H1 (cell line): ENCODE measurements around the gene KIF3B. TPM values are rescaled to one million over a fixed set of nuclear protein-coding genes. Genes with fewer than 3 reads are reported as not detected.
A peak's percentile ranks its signal among the peaks of the same experiment; 100 is the strongest.

Source experiments
- CTCF ChIA-PET: fragments of 300-600 bp; sonication (Branson Sonifier 250); formaldehyde crosslinking; loops from one replicate; lab custom pipeline; 2021; ENCODE audit not compliant: partially characterized antibody; lab: Charles Lee
- POLR2A ChIA-PET: fragments of 300-600 bp; sonication (Branson Sonifier 250); formaldehyde crosslinking; loops from one replicate; lab custom pipeline; 2021; ENCODE audit warnings: inconsistent platforms; ENCODE audit not compliant: partially characterized antibody; lab: Charles Lee
- DNase-seq, 2 experiments: peaks; one replicate each; pipeline versions ENCODE4 v3.0.0 to v3.0.0-alpha.2; 2010 to 2022; ENCODE audit warnings: low spot score in 2 of 2, low read depth in 1 of 2, mixed read lengths in 1 of 2
- FAIRE-seq: peaks from 2 replicates; lab custom pipeline; 2011; peaks lifted over from hg19 to GRCh38; lab: Jason Lieb, UNC
- H2AFZ ChIP-seq: 2 replicates; pipeline ENCODE4 v1.8.1; 2012; ENCODE audit warnings: low read length, inconsistent platforms
- H2AK5ac ChIP-seq: 2 replicates; pipeline ENCODE4 v1.6.1; 2013; ENCODE audit warnings: low read depth, low read length
- H2BK120ac ChIP-seq: replicated peaks from 2 replicates; pipeline ENCODE3; 2013; ENCODE audit warnings: low read depth, low read length, inconsistent platforms
- H2BK12ac ChIP-seq: 2 replicates; pipeline ENCODE4 v1.6.1; 2013; ENCODE audit warnings: low read depth, low read length
- H2BK15ac ChIP-seq: 2 replicates; pipeline ENCODE4 v1.6.1; 2013; ENCODE audit warnings: low read length
- H2BK20ac ChIP-seq: 2 replicates; pipeline ENCODE4 v1.6.1; 2013; ENCODE audit warnings: low read length
- H2BK5ac ChIP-seq: 2 replicates; pipeline ENCODE4 v1.6.1; 2013; ENCODE audit warnings: low read depth, low read length
- H3K14ac ChIP-seq: 2 replicates; pipeline ENCODE4 v1.6.1; 2013; ENCODE audit warnings: inconsistent platforms; ENCODE audit not compliant: insufficient read length
- H3K18ac ChIP-seq: 2 replicates; pipeline ENCODE4 v1.6.1; 2013; ENCODE audit warnings: low read length; ENCODE audit errors: extremely low read depth
- H3K23ac ChIP-seq: 2 replicates; pipeline ENCODE4 v1.6.1; 2013; ENCODE audit warnings: inconsistent platforms; ENCODE audit not compliant: insufficient read length
- H3K23me2 ChIP-seq: 2 replicates; pipeline ENCODE4 v1.6.1; 2013; ENCODE audit warnings: low read depth, low read length
- H3K27ac ChIP-seq: 2 replicates; pipeline ENCODE4 v1.6.1; 2011; ENCODE audit warnings: low read depth, low read length, inconsistent platforms
- H3K27me3 ChIP-seq, 4 experiments: replicated peaks in 1 of 4; 1 replicate in 1 of 4; 2 replicates in 3 of 4; pipeline versions ENCODE4 v1.6.1 to v1.8.1; 2011 to 2013; ENCODE audit warnings: low read length in 3 of 4, mild to moderate bottlenecking in 3 of 4, inconsistent platforms in 2 of 4, mixed read lengths in 2 of 4, moderate library complexity in 1 of 4; ENCODE audit not compliant: control insufficient read depth in 3 of 4, insufficient read depth in 3 of 4; ENCODE audit errors: extremely low read depth in 1 of 4
- H3K36me3 ChIP-seq, 4 experiments: 2 replicates each; pipeline versions ENCODE4 v1.6.1 to v1.8.1; 2011 to 2013; ENCODE audit warnings: mild to moderate bottlenecking in 4 of 4, low read length in 3 of 4, moderate library complexity in 2 of 4, control low read depth in 1 of 4, inconsistent platforms in 1 of 4; ENCODE audit not compliant: insufficient read depth in 4 of 4, control insufficient read depth in 2 of 4
- H3K4ac ChIP-seq: replicated peaks from 2 replicates; pipeline ENCODE3; 2013; ENCODE audit warnings: low read length, low read depth, mixed read lengths, inconsistent platforms; ENCODE audit not compliant: insufficient read length
- H3K4me1 ChIP-seq, 4 experiments: replicated peaks in 1 of 4; 1 replicate in 1 of 4; 2 replicates in 3 of 4; pipeline versions ENCODE4 v1.6.1 to v1.8.1; 2011 to 2013; ENCODE audit warnings: low read length in 3 of 4, inconsistent platforms in 2 of 4, mixed read lengths in 1 of 4; ENCODE audit not compliant: insufficient read depth in 4 of 4, control insufficient read depth in 3 of 4
- H3K4me2 ChIP-seq, 2 experiments: 2 replicates each; pipeline versions ENCODE4 v1.6.1 to v1.8.1; 2011 to 2013; ENCODE audit warnings: low read depth in 2 of 2, low read length in 2 of 2, control low read depth in 1 of 2, inconsistent platforms in 1 of 2, mild to moderate bottlenecking in 1 of 2; ENCODE audit not compliant: insufficient read depth in 1 of 2
- H3K4me3 ChIP-seq, 4 experiments: fragments of 200-600, 300-600 bp in 1 of 4; sonication (generic), shearing (Covaris generic), sonication (Bioruptor Twin) in 1 of 4; 2 replicates each; pipeline versions ENCODE4 v1.5.1 to v1.8.1; 2011 to 2016; ENCODE audit warnings: low read length in 4 of 4, low read depth in 3 of 4, control low read depth in 2 of 4, inconsistent platforms in 2 of 4, mild to moderate bottlenecking in 2 of 4, mixed read lengths in 1 of 4, moderate library complexity in 1 of 4; ENCODE audit not compliant: insufficient read depth in 2 of 4; ENCODE audit errors: extremely low read depth in 1 of 4
- H3K56ac ChIP-seq: replicated peaks from 2 replicates; pipeline ENCODE3; 2013; ENCODE audit warnings: low read depth, mild to moderate bottlenecking, mixed read lengths, low read length, inconsistent platforms; ENCODE audit not compliant: insufficient read length
- H3K79me1 ChIP-seq: 2 replicates; pipeline ENCODE4 v1.6.1; 2013; ENCODE audit warnings: low read depth, low read length, control low read depth
- H3K79me2 ChIP-seq, 2 experiments: 2 replicates each; pipeline versions ENCODE4 v1.6.1 to v1.8.1; 2012 to 2013; ENCODE audit warnings: low read length in 2 of 2, mild to moderate bottlenecking in 2 of 2, inconsistent platforms in 1 of 2; ENCODE audit not compliant: insufficient read depth in 2 of 2, control insufficient read depth in 1 of 2
- H3K9ac ChIP-seq, 4 experiments: replicated peaks in 1 of 4; 1 replicate in 1 of 4; 2 replicates in 3 of 4; pipeline versions ENCODE4 v1.6.1 to v1.8.1; 2011 to 2013; ENCODE audit warnings: low read depth in 3 of 4, low read length in 3 of 4, control low read depth in 2 of 4, mild to moderate bottlenecking in 2 of 4, moderate library complexity in 2 of 4, inconsistent platforms in 1 of 4; ENCODE audit errors: extremely low read depth in 1 of 4
- H3K9me3 ChIP-seq, 2 experiments: 2 replicates each; pipeline versions ENCODE4 v1.6.1 to v1.8.1; 2012 to 2013; ENCODE audit warnings: mild to moderate bottlenecking in 2 of 2, moderate library complexity in 2 of 2, control low read depth in 1 of 2, inconsistent platforms in 1 of 2, low read depth in 1 of 2, low read length in 1 of 2, mixed read lengths in 1 of 2; ENCODE audit not compliant: insufficient read depth in 2 of 2
- H4K20me1 ChIP-seq, 2 experiments: replicated peaks in 1 of 2; 2 replicates each; pipeline versions ENCODE3 to v1.8.1; 2011 to 2013; ENCODE audit warnings: inconsistent platforms in 2 of 2, low read length in 2 of 2, mild to moderate bottlenecking in 1 of 2; ENCODE audit not compliant: insufficient read depth in 2 of 2, control insufficient read depth in 1 of 2
- H4K5ac ChIP-seq: 2 replicates; pipeline ENCODE4 v1.6.1; 2013; ENCODE audit warnings: low read length, low read depth, mixed read lengths, inconsistent platforms; ENCODE audit not compliant: insufficient read length
- H4K8ac ChIP-seq: 2 replicates; pipeline ENCODE4 v1.8.0; 2013; ENCODE audit warnings: mild to moderate bottlenecking, moderate library complexity, low read length, inconsistent platforms; ENCODE audit not compliant: insufficient read depth; ENCODE audit errors: extremely low read depth
- H4K91ac ChIP-seq: replicated peaks from 2 replicates; pipeline ENCODE3; 2013; ENCODE audit warnings: low read length, mixed read lengths, inconsistent platforms; ENCODE audit not compliant: insufficient read length
- CEBPB ChIP-seq: IDR thresholded peaks from 2 replicates; pipeline ENCODE4 v1.6.1; 2012; ENCODE audit warnings: low read depth, low read length
- EP300 ChIP-seq, 2 experiments: IDR thresholded peaks; 1 replicate in 1 of 2; 2 replicates in 1 of 2; pipeline ENCODE4 v1.6.1; 2011 to 2012; ENCODE audit warnings: low read depth in 2 of 2, low read length in 2 of 2, mild to moderate bottlenecking in 2 of 2, borderline replicate concordance in 1 of 2, inconsistent platforms in 1 of 2, moderate library complexity in 1 of 2
- GTF2F1 ChIP-seq: IDR thresholded peaks from 2 replicates; pipeline ENCODE4 v1.6.1; 2012; ENCODE audit warnings: low read depth, low read length, improper control_type of control experiment, borderline replicate concordance
- JUN ChIP-seq: IDR thresholded peaks from 2 replicates; pipeline ENCODE4 v1.6.1; 2011; ENCODE audit warnings: low read depth, mild to moderate bottlenecking, improper control_type of control experiment, low read length
- NANOG ChIP-seq: IDR thresholded peaks from 2 replicates; pipeline ENCODE4 v1.6.1; 2011; ENCODE audit warnings: low read length, low read depth, mild to moderate bottlenecking, inconsistent platforms; ENCODE audit not compliant: insufficient read depth, poor library complexity, severe bottlenecking
- RAD21 ChIP-seq, 2 experiments: IDR thresholded peaks in 1 of 2; conservative IDR thresholded peaks in 1 of 2; 2 replicates each; pipeline ENCODE4 v1.6.1; 2011; ENCODE audit warnings: low read depth in 2 of 2, low read length in 2 of 2, improper control_type of control experiment in 1 of 2, inconsistent platforms in 1 of 2, mild to moderate bottlenecking in 1 of 2, moderate library complexity in 1 of 2
- RFX5 ChIP-seq: IDR thresholded peaks from 2 replicates; pipeline ENCODE4 v1.6.1; 2011; ENCODE audit warnings: low read depth, low read length, improper control_type of control experiment, borderline replicate concordance
- SP2 ChIP-seq: IDR thresholded peaks from 2 replicates; pipeline ENCODE4 v1.6.1; 2012; ENCODE audit warnings: mild to moderate bottlenecking, low read length, inconsistent platforms
- TBP ChIP-seq: IDR thresholded peaks from 2 replicates; pipeline ENCODE4 v1.6.1; 2011; ENCODE audit warnings: low read depth, low read length, improper control_type of control experiment
- TCF12 ChIP-seq: IDR thresholded peaks from 2 replicates; pipeline ENCODE4 v1.6.1; 2011; ENCODE audit warnings: low read depth, mild to moderate bottlenecking, low read length
- TEAD4 ChIP-seq: IDR thresholded peaks from 2 replicates; pipeline ENCODE4 v1.6.1; 2012; ENCODE audit warnings: low read depth, low read length, inconsistent platforms, mixed read lengths
- WGBS, 2 experiments: shearing (Covaris generic) in 1 of 2; methylation state at CpG; one replicate each; pipeline versions ENCODE4 v1.1.6 to v1.1.7; 2013 to 2015; ENCODE audit warnings: low lambda C conversion rate in 2 of 2, mixed read lengths in 2 of 2, inconsistent platforms in 1 of 2, low coverage in 1 of 2, missing lambda C conversion rate in 1 of 2; ENCODE audit not compliant: insufficient replicate concordance in 2 of 2, insufficient coverage in 1 of 2, insufficient read length in 1 of 2; ENCODE audit errors: extremely low coverage in 1 of 2, missing lambda C conversion rate in 1 of 2; 5-methylcytosine and 5-hydroxymethylcytosine counted together
- polyA plus RNA-seq, 7 experiments: library from polyadenylated mRNA; depleted of rRNA in 3 of 7; stranded (reverse) in 5 of 7; unstranded in 2 of 7; fragments of >200 nt in 5 of 7; fragments of 200-250 nt in 2 of 7; gene quantifications; 1 replicate in 5 of 7; 2 replicates in 1 of 7; 4 replicates in 1 of 7; pipeline versions ENCODE4 v1.2.1 to v1.2.3, GENCODE V29; 2011 to 2013; ENCODE audit warnings: missing spikeins in 2 of 7, mixed read lengths in 2 of 7
- total RNA-seq: library from RNA; stranded (reverse); fragmentation: NEBNext Ultra II Directional; extraction: Animal tissue kit (Norgen Biotek cat#: 25700); gene quantifications from 2 replicates; pipeline ENCODE4 v1.2.1, GENCODE V29; 2021

Gene KIF3B
- total and polyA plus RNA-seq, 2 of the 8 experiments (the other 6 are each of a cell fraction or from before 2014, with no cell fraction given) = 10.1 to 22.4 TPM

- no peak overlapping the region for H2BK20ac ChIP-seq
- 89% methylated on average over 6 of the region's 6 CpGs; no CpG with 5 or more reads in 1 of the 2 experiments for WGBS, 2 experiments
- H3K4me1 ChIP-seq = no peaks in the 10 kb centered on the region
- no peak overlapping the region for H2BK5ac ChIP-seq
- peaks cover 16 to 19% of the 10 kb centered on the region in 2 experiments for H4K20me1 ChIP-seq
- ChIA-PET POLR2A (no interaction called here), CTCF (interaction anchor here (1.0 kb wide), 1 partner anchor 46 kb away, joined by 3 read pairs; no protein-coding TSS in a partner anchor)
- H3K9me3 ChIP-seq = no peaks in the 10 kb centered on the region
- H3K4ac ChIP-seq = no peak overlapping the region
- H4K91ac ChIP-seq = no peak overlapping the region
- no peak overlapping the region for H3K4me3 ChIP-seq
- H3K4me2 ChIP-seq = 0 out of 4 replicates have a peak overlapping the region, but pooled peaks of 1 of the 2 experiments have one; percentile 13
- FAIRE-seq = no peak
- H4K5ac ChIP-seq = no peak overlapping the region
- TF ChIP-seq RAD21 (IDR thresholded peaks at IDR 0.05 in 1 of 2, conservative IDR thresholded peaks at IDR 0.05 in 1 of 2; ENCODE audit: low read depth in 2 of 2, low read length in 2 of 2) (no peak), TCF12 (0 out of 2 replicates have a peak, but pooled peaks have one; percentile 18), GTF2F1 (no peak), JUN (no peak), CEBPB (no peak), TBP (no peak), EP300 (IDR thresholded peaks at IDR 0.05; ENCODE audit: borderline replicate concordance in 1 of 2, low read depth in 2 of 2, low read length in 2 of 2) (no peak), RFX5 (no peak), SP2 (no peak), NANOG (no peak), TEAD4 (0 out of 2 replicates have a peak, but pooled peaks have one; percentile 52)
- no peaks in the 10 kb centered on the region for H3K23me2 ChIP-seq
- H3K23ac ChIP-seq = no peak overlapping the region
- DNase-seq = no peak
- H4K8ac ChIP-seq = no peak overlapping the region
- no peaks in the 10 kb centered on the region for H3K79me1 ChIP-seq
- H2BK12ac ChIP-seq = no peak overlapping the region
- 0 out of 8 replicates have a peak, but pooled peaks cover 0 to 2% (median 0%) of the 10 kb centered on the region in 4 experiments for H3K36me3 ChIP-seq
- H3K14ac ChIP-seq = no peak overlapping the region
- peaks cover 0 to 7% (median 4%) of the 10 kb centered on the region in 4 experiments; a peak in 4 of 7 replicates for H3K27me3 ChIP-seq
- H2AFZ ChIP-seq = no peak overlapping the region
- no peak overlapping the region for H2BK15ac ChIP-seq
- H2BK120ac ChIP-seq = no peak overlapping the region
- no peak overlapping the region for H3K9ac ChIP-seq
- H2AK5ac ChIP-seq = no peak overlapping the region
- H3K56ac ChIP-seq = no peak overlapping the region
- peaks cover 2 to 14% of the 10 kb centered on the region in 2 experiments; a peak in 3 of 4 replicates for H3K79me2 ChIP-seq
- no peak overlapping the region for H3K18ac ChIP-seq
- H3K27ac ChIP-seq = no peak overlapping the region
These were observed 91.5 kb downstream of the KIF3B start for GRCh38 chr20:32368925-32369324.
